HG02798 (cell line): Measurements from ENCODE around the gene ZNF333.
"Not testable (repeated sequence)": the region's sequence is repeated elsewhere in the genome, so short reads cannot be mapped to it uniquely, and the experiment has no call there.

Source experiments
- ATAC-seq: cut with Tn5 transposase; IDR thresholded peaks from one replicate; pipeline ENCODE4 v1.9.1; 2021; ENCODE audit warnings: mild to moderate bottlenecking; ENCODE audit not compliant: unreplicated experiment, poor library complexity

ZNF333 gene

DNA sequence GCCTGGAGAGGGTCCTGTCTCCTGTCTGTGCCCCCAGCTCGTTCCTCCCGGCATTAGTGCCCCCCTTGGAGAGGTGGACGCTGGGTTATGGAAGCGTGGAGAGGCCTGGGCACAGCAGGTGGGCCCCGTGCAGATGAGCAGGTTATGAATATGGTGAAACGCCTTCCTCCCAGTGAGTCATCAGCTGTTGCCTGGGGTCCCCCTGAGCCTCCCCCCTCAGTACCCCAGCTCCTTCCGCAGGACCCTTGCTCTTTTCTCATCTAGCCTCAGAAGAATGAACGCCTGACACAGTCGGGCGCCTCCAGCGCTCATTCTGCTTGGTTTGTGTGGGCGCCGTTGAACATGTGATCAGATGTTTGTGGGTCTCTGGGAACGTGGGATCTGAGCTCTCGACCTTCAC is 76.0 kb downstream of the ZNF333 start:
- not testable (repeated sequence) for ATAC-seq

DNA sequence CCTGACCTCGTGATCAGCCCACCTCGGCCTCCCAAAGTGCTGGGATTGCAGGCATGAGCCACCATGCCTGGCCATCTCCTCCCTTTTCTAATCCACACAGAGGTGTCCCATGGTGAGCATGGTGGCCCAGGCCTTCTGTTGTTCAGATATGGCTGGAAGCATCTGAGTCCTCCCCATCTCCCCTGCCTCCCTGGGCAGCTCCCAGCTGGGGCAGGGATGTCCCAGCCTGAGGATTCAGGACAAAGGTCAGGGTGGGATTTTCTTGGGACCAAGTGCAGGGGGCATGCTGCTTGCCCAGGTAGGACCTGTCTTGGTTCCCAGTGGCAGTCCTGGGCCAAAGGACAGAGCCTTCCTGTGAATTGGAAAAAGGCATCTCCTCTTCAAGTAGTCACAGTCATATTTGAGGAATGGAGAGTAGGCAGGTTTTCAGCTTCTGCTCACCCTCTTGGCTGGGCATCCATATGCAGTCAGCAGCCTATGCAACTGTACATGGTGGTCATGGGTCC is 77.7 kb downstream of the ZNF333 start:
- ATAC-seq = no peak

DNA sequence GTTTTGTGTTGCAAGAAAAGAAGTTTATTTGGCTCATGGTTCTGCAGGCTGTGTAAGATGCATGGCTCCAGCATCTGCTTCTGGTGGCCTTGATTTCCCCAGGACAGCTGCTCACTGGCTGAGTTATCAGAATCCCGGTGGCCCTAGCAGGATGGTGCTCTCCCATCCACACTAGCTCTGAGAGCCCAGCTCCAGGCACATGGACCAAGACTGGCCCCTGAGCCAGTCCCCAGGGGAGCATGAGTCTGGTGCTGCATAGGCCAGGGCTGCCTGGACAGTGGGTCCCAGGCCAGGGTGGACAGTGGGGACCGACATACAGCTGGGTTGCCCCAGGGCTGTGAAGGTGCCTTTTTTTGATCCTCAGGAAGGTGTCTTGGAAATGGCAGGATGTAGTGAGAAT is 78.2 kb downstream of the ZNF333 start:
- ATAC-seq = no peak

DNA sequence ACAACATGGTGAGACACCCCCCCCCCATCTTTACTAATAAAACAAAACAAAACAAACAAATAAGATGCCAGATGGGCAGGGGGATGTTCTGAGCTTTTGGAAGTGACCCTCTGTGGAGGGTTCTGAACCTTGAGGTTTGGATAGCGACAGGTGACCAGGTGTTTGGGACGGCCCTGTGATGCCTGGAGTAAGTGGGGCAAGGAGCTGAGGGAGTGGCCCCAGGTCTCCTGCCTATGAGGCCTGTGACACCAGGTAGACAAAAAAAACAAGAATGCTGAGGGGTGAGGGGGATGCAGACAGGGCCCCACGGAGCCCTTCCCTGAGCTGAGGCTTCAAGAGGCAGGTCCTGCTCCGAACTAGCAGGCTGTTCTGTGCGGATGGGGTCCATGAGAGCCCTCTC is 79.4 kb downstream of the ZNF333 start:
- ATAC-seq = no peak

DNA sequence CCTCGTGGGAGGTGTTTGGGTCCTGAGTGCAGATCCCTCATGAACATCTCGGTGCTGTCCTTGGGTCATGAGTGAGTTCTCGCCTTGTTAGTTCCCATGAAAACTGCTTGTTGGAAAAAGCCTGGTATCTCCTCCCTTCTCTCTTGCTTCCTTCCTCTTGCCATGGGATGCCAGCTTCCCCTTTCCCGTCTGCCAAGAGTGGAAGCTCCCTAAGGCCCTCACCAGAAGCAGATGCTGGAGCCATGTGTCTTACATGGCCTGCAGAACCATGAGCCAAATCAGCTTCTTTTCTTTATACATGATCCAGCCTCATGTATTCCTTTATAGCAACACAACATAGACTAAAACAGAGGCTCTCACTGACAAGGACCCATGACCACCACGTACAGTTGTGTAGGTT is 80.3 kb downstream of the ZNF333 start:
- no peak for ATAC-seq

DNA sequence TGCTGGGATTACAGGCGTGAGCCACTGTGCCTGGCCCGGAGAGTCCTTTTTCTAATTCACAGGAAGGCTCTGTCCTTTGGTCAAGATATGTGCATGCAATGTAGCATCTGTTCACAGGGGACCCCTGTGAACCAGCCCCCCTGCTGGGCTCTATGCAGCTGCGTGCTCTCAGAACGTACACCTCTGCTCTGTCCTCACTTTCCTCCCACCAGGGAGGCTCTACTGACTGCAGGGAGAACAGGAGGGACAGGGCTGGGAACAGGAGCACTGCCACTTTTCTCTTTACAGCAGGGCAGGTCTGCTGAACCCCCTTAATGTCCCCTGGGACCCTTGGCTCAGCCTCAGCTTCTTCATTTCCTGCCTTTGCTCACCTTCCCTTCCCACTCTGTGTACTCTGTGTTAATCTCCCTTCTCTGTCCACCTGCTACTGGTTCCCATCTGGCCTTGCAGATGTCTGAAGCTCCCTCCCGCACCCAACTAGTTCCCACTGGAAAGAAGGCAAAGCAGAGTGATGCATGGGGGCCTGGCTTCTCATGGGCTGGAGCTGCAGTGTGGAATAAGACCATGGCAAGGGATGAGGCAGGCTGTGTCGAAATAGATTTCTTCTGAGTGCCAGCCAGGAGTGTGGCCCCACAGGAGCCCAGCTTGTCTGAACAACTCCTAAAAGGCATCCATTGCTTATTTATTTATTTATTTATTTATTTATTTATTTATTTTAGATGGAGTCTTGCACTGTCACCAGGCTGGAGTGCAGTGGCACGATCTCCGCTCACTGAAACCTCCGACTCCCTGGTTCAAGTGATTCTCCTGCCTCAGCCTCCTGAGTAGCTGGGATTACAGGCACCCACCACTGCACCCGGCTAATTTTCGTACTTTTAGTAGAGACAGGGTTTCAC is 81.3 kb downstream of the ZNF333 start:
- ATAC-seq = no peak

DNA sequence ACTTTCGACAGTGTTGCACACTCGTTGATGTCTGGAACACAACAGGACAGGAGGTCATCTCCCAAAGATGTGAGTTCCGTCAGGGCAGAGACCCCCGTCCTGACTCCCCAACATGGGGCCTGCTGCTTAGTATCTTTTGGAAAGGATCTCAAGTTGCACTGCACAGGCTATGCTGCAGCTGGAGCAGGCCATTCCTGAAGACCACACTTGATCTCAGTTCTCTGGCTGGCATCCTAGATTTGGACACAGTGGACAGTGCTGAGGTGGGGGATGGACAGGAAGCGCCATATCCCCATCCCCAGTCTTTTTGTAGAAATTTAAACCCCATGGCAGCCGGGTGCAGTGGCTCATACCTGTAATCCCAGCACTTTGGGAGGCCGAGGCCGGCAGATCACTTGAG is 82.6 kb downstream of the ZNF333 start:
- ATAC-seq = no peak

DNA sequence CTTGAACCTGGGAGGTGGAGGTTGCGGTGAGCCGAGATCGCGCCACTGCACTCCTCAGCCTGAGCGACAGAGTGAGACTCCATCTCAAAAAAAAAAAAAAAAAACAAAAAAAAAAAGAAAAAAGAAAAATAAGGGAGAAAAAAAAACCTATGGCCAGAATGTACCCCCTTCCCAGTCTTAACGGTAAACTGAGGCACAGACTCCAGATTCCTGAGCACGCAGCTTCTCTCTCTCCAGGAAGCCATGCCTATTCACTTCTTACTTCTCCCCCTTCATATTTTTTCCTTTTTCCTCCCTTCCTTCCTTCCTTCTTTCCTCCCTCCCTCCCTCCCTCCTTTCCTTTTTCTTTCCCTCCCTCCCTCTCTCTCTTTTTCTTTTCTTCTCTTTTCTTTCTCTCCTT is 83.1 kb downstream of the ZNF333 start:
- ATAC-seq = no peak

DNA sequence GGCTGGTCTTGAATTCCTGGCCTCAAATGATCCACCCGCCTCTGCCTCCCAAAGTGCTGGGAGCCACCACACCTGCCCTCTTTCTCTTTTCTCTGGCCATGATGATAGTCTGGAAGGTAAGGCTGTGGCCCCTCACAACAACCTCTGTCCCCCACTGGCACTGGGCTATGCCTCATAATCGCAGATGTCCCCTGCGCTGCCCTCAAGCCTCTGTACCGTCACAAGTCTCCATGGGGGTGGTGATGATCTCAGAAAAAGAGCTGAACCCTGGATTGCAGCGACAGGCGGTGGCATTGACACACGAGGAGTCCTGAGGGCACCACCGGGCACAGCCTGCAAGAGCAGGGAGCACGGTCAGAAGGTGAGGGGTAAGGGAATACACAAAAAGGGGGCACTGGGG is 83.9 kb downstream of the ZNF333 start:
- ATAC-seq = not testable (repeated sequence)

DNA sequence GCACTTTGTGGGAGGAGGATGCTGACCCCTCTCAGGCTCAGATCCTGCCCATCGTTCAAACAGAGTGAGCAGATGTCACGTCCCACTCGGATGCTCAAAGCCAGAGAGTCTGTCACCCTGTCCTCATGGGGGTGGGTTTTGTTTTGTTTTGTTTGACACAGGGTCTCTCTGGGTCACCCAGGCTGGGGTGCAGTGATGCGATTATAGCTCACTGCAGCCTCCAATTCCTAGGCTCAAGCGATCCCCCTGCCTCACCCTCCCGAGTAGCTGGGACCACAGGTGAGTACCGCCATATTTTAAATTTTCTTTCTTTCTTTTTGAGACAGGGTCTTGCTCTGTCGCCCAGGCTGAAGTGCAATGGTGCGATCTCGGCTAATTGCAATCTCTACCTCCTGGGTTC is 84.5 kb downstream of the ZNF333 start:
- ATAC-seq = no peak

DNA sequence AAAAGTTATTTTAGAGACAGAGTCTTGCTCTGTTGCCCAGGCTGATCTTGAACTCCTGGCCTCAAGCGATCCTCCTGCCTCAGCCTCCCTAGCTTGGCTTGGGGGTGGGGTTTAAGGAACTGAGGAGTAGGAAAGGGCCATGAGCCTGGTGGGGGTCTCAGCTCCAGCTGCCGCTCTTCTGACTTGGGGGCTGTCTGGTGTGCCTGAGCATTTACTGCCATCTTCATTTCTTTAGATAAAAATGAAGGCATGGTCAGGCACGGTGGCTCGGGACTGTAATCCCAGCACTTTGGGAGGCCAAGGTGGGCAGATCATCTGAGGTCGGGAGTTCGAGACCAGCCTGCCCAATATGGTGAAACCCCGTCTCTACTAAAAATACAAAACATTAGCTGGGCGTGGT is 85.5 kb downstream of the ZNF333 start:
- ATAC-seq = not testable (repeated sequence)

DNA sequence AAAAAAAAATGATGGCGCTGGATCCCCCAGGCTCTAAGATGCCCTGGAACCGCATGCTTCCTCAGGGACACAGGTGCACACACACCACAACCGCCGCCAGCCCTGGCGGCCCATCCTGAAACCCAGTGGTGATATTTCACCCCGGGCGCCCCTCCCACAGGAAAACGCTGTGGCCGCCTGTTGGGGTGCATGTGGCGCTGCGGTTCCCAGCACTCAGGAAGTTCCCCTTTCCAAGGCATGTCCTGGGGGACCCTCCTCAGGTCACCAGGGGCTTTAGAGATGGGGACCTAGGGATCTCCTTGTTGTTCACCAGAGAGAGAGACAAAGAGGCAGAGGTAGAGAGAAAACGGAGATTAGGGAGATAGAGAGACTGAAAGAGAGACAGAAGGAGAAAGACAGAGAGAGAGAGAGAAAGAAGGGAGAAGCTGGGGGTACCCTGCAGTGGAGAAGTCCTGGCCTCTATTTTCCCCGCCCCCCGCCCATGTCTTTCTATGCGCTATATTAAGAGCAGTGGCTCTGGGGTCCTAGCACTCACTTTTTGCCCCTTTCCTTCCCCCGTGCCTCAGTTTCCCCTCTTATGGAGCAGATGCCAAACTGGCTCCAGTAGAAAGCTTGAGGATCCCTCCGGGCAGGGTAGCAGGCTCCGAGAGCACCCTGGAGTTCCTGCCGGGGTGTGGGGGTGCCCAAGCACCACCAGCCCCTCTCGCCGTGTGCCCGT is 86.2 kb downstream of the ZNF333 start:
- no peak for ATAC-seq

DNA sequence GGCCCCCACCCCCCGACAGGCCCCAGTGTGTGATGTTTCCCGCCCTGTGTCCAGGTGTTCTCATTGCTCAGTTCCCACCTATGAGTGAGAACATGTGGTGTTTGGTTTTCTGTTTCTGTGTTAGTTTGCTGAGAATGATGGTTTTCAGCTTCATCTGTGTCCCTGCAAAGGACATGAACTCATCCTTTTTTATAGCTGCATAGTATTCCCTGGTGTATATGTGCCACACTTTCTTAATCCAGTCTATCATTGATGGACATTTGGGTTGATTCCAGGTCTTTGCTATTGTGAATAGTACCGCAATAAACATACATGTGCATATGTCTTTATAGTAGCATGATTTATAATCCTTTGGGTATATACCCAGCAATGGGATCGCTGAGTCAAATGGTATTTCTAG is 87.8 kb downstream of the ZNF333 start:
- not testable (repeated sequence) for ATAC-seq

DNA sequence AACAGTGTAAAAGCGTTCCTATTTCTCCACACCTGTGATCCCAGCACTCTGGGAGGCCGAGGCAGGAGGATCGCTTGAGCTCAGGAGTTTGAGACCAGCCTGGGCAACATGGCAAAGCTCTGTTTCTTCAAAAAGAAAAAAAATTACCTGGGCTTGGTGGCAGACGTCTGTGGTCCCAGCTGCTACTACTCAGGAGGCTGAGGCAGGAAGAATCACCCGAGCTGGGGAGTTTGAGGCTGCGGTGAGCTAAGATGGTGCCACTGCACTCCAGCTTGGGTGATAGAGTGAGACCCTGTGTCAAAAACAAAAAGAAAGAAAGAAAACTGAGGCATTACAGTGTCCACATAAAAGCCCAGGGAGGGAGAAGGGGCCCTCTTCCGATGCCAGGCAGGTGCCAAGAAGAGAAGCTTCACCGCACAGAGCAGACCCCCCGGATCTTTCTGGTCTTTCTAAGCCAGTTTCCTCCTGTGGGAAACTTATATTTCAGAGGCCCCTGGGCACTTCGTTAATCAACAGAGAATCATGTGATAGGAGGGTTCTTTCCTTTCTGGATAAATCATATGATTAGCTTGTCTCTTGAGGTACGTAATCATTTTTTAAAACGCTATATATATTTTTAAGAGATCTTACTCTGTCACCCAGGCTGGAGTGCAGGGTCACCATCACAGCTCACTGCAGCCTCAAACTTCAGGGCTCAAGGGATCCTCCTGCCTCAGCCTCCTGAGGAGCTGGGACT is 88.4 kb downstream of the ZNF333 start, which contains the start of gene ADGRE2:
Gene ADGRE2 (minus strand): TSS at position 451 of the 736 bp plus-strand sequence. CDS start 1,804 bp downstream, outside the sequence.
- ATAC-seq = not testable (repeated sequence)

DNA sequence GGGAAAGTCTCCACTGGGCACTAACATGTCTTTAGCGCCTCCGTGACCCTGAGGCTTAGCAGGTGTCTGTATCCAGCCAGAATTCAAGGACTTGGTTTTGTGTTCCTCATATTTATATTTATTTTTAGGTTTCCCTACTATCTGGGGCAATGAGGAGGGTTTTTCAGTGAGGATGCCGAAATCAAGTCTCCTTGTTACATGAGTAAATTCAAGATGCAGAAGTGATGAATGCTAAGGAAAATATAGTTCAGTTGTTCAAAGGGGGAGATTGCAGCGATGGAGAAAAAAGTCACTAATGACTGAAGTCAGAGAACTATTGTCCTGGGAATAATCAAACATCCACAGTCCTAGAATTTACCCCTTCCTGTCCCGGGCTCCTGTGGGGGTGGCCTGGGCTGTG is 89.3 kb downstream of the ZNF333 start:
- no peak for ATAC-seq

DNA sequence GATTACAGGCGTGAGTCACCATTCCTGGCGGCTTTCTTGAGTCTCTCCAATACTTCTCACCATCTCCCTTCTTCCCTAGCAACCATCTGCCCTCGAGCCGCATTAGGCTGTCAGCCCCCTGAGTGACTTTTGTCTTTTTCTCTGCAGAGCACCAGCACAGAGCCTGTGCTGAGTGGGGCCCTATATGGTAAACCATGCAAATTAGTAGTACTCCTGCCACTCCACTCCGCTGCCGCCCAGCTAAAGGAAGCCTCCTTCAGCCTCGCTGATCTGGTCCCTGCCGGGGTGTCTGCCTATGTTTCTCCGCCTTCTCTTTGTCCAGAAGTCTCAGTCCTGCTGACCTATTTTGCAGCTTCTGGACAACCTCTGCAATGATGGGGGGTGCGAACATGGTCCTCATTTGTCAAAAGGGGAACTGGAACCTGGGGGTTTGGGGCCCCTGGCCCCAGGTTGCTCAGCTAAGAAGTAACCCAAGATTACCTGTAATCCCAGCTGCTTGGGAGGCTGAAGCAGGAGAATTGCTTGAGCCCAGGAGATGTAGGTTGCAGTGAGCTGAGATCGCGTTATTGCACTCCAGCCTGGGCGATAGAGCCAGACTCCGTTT is 90.9 kb downstream of the ZNF333 start:
- not testable (repeated sequence) for ATAC-seq

DNA sequence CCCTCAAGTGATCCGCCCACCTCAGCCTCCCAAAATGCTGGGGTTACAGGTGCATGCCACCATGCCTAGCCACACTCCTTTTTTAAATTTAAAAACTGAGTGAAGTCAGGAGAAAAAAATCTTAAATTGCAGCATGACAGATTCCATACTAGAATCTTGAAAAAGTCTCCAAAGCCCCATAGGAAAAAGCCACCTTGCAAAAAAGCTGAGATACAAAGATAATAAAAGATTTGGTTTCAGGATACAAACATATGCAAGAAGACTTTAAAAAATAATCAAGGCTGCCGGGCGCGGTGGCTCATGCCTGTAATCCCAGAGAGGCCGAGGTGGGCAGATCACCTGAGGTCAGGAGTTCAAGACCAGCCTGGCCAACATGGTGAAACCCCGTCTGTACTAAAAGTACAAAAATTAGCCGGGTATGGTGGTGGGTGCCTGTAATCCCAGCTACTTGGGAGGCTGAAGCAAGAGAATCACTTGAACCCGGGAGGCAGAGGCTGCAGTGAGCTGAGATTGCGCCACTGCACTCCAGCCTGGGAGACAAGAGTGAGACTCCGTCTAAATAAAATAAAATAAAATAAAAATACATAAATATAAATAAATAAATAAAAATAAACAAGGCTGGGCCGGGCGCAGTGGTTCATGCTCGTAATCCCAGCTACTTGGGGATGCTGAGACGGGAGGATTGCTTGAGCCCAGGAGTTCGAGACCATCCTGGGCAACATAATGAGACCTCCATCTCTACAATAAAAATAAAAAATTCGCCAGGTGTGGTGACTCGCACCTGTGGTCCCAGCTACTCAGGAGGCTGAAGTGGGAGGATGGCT is 92.1 kb downstream of the ZNF333 start:
- not testable (repeated sequence) for ATAC-seq

DNA sequence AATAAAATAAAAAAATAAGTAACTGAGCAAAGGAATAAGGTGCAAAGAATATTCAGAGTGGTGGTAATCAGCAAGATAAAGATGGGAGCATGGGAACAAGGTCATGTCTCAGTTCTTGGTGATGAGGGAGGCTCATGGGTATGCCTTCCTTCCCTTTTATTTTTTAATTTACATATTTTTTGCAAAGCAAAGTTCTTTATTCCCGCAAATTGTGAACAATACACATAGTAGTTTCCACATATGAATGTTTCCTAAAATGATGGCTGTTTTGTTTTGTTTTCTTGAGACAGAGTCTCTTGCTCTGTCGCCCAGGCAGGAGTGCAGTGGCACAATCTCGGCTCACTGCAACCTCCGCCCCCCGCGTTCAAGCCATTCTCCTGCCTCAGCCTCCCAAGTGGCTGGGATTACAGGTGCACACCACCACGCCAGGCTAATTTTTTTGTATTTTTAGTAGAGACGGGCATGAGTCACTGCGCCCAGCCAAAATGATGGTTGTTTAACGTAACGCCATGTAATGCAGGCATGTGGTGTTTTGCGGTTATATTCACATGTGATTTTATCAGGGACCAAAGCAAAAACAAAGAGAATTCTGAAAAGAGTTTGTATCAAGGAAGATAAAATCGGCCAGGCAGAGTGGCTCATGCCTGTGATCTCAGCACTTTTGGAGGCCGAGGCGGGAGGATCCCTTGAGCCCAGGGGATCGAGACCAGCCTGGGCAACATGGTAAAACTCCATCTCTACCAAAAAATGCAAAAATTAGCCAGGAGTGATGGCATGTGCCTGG is 93.0 kb downstream of the ZNF333 start:
- no peak for ATAC-seq
